ENCODE data around the gene SAPCD1. TPM values are rescaled to one million over a fixed set of nuclear protein-coding genes. Genes with fewer than 3 reads are reported as not detected.

SAPCD1 gene
- total and polyA plus RNA-seq, 10 donors, result 3.6 to 14.2 (median 6.4) TPM; not detected in 1

- Histone ChIP-seq H3K27me3 (replicated peaks in 1 of 7) (no peaks in the 10 kb centered on the region), H3K27ac (peak overlapping the region; percentile 79 to 99 (median 94)), H3K36me3 (peaks cover 7 to 61% (median 29%) of the 10 kb centered on the region in 6 donors), H3K4me1 (peaks cover 31 to 88% (median 73%) of the 10 kb centered on the region in 6 donors), H3K4me3 (peak overlapping the region in 7 of 8 donors; percentile 3 to 83 (median 79)), H3K9me3 (no peaks in the 10 kb centered on the region)
- peak; percentile 87 for DNase-seq
- 76 to 81% (median 77%) methylated on average over 41 of the region's 41 CpGs for WGBS, 5 donors
- TF ChIP-seq POLR2AphosphoS5 (IDR thresholded peaks at IDR 0.05) (peak; percentile 1 to 79 (median 71)), POLR2A (IDR thresholded peaks at IDR 0.05) (no peak)
- intact Hi-C loops (cut with DNase I; ENCODE audit: low total_unique reads), result no loop called here
Measured at GRCh38 chr6:31727717-31728671, 34.5 kb upstream of the SAPCD1 start.

GRCh38 chr6:31728767-31729514, 33.5 kb upstream of the SAPCD1 start, which contains the start of gene DDAH2:
Gene DDAH2 (minus strand): TSS chr6:31729299. CDS start chr6:31729161, 138 bp downstream.
- Histone ChIP-seq H3K36me3 (peaks cover 7 to 70% (median 38%) of the 10 kb centered on the region in 6 donors), H3K4me1 (peaks cover 39 to 88% (median 79%) of the 10 kb centered on the region in 6 donors), H3K4me3 (peak within 1 kb of the TSS; percentile 66 to 83 (median 79)), H3K27me3 (replicated peaks in 1 of 7) (no peaks in the 10 kb centered on the region), H3K9me3 (no peaks in the 10 kb centered on the region), H3K27ac (peak within 1 kb of the TSS; percentile 79 to 99 (median 94))
- intact Hi-C loops (cut with DNase I; ENCODE audit: low total_unique reads), result no loop called here
- 27 to 34% (median 32%) methylated on average over 33 to 36 of the region's 36 CpGs for WGBS, 5 donors
- DNase-seq, result peak; percentile 86
- peak in 2 of 3 donors; percentile 6 to 78 for TF ChIP-seq POLR2AphosphoS5 (IDR thresholded peaks at IDR 0.05)
- peak in 5 of 11 experiments; percentile 62 to 87 (median 83) for TF ChIP-seq CTCF (IDR thresholded peaks at IDR 0.05 in 8 of 11, conservative IDR thresholded peaks at IDR 0.05 in 3 of 11)
- no peak for TF ChIP-seq POLR2A (IDR thresholded peaks at IDR 0.05)

GRCh38 chr6:31729515-31729978, 32.9 kb upstream of the SAPCD1 start:
- Histone ChIP-seq H3K36me3 (peaks cover 7 to 75% (median 40%) of the 10 kb centered on the region in 6 donors), H3K4me1 (peaks cover 45 to 92% (median 85%) of the 10 kb centered on the region in 6 donors), H3K9me3 (no peaks in the 10 kb centered on the region), H3K4me3 (peak overlapping the region; percentile 66 to 83 (median 79)), H3K27me3 (replicated peaks in 1 of 7) (no peaks in the 10 kb centered on the region), H3K27ac (peak overlapping the region; percentile 79 to 99 (median 94))
- TF ChIP-seq POLR2A (IDR thresholded peaks at IDR 0.05) (peak in 2 of 3 donors; percentile 9 to 18), POLR2AphosphoS5 (IDR thresholded peaks at IDR 0.05) (peak in 2 of 3 donors; percentile 74 to 84), CTCF (IDR thresholded peaks at IDR 0.05 in 8 of 11, conservative IDR thresholded peaks at IDR 0.05 in 3 of 11) (peak in 6 of 11 experiments; percentile 74 to 94 (median 84))
- 0 to 1% (median 0%) methylated on average over 20 to 29 of the region's 29 CpGs for WGBS, 5 donors
- peak; percentile 96 for DNase-seq
- intact Hi-C loops (cut with DNase I; ENCODE audit: low total_unique reads), result no loop called here

- Histone ChIP-seq H3K4me3 (peak overlapping the region; percentile 66 to 83 (median 79)), H3K4me1 (peaks cover 48 to 98% (median 89%) of the 10 kb centered on the region in 6 donors), H3K27me3 (replicated peaks in 1 of 7) (no peaks in the 10 kb centered on the region), H3K36me3 (peaks cover 7 to 72% (median 40%) of the 10 kb centered on the region in 6 donors), H3K27ac (peak overlapping the region; percentile 79 to 99 (median 94)), H3K9me3 (no peaks in the 10 kb centered on the region)
- WGBS, 5 donors, result 3 to 10% (median 5%) methylated on average over 18 to 46 of the region's 46 CpGs
- peak in 2 of 11 experiments; percentile 10 to 37 for TF ChIP-seq CTCF (IDR thresholded peaks at IDR 0.05 in 8 of 11, conservative IDR thresholded peaks at IDR 0.05 in 3 of 11)
- TF ChIP-seq POLR2AphosphoS5 (IDR thresholded peaks at IDR 0.05), result peak; percentile 84 to 91 (median 86)
- no peak for TF ChIP-seq POLR2A (IDR thresholded peaks at IDR 0.05)
- intact Hi-C loops (cut with DNase I; ENCODE audit: low total_unique reads), result loop anchor here (10.0 kb wide), 2 partner anchors 65 to 95 kb away; partner anchors contain the start of genes HSPA1B and VARS1
- DNase-seq, result peak; percentile 94
Measured at GRCh38 chr6:31729979-31730630, 32.4 kb upstream of the SAPCD1 start.
